HCT116 (cell line): ENCODE data around the gene EHMT1. TPM values are rescaled to one million over a fixed set of nuclear protein-coding genes. Genes with fewer than 3 reads are reported as not detected.

Source experiments
- ATAC-seq: fragments of 200-7000 bp; cut with Tn5 transposase; 2 replicates; pipeline ENCODE4 v1.9.1; 2020; ENCODE audit warnings: mild to moderate bottlenecking, moderate library complexity
- BruUV-seq: library from RNA; stranded (reverse); fragments of 400-500 nt; replicated peaks from 2 replicates; lab custom pipeline; 2021; lab: Mats Ljungman, UMichigan
- CTCF ChIA-PET: fragments of 300-600 bp; sonication (Branson Sonifier 250); formaldehyde crosslinking; loops from one replicate; lab custom pipeline; 2021; ENCODE audit warnings: antibody characterized with exemption; lab: Charles Lee
- POLR2A ChIA-PET: fragments of 300-600, 350-600 bp; sonication (Branson Sonifier 250); formaldehyde crosslinking; loops from one replicate; lab custom pipeline; 2021; ENCODE audit warnings: antibody characterized with exemption; lab: Charles Lee
- RAD21 ChIA-PET, 2 experiments: fragments of 300-600 bp; sonication (Branson Sonifier 250); formaldehyde crosslinking; loops; one replicate each; lab custom pipeline; 2023; ENCODE audit warnings: low total read pairs in 2 of 2; ENCODE audit not compliant: uncharacterized antibody in 2 of 2, unreplicated experiment in 2 of 2, low non-redundant PET in 1 of 2; lab: Charles Lee
- DNase-seq: peaks from one replicate; pipeline ENCODE4 v3.0.0-alpha.2; 2010; ENCODE audit warnings: low read depth, low spot score
- H2AFZ ChIP-seq: fragments of 200-600 bp; shearing (Covaris generic), sonication (generic); 2 replicates; pipeline ENCODE4 v1.6.1; 2017; ENCODE audit warnings: low read depth, mixed run types, mixed read lengths, antibody characterized with exemption, low read length; ENCODE audit not compliant: poor library complexity, severe bottlenecking
- H3K27ac ChIP-seq: 2 replicates; pipeline ENCODE4 v1.5.1; 2012; ENCODE audit warnings: low read depth, low read length
- H3K27me3 ChIP-seq: fragments of 200-600 bp; sonication (generic); 2 replicates; pipeline ENCODE4 v1.6.1; 2016; ENCODE audit warnings: mixed run types, low read length, mixed read lengths; ENCODE audit not compliant: insufficient read depth
- H3K36me3 ChIP-seq, 2 experiments: fragments of 200-500 bp in 1 of 2; fragments of 200-600 bp in 1 of 2; sonication (Bioruptor generic) in 1 of 2; sonication (generic) in 1 of 2; 2 replicates each; pipeline versions ENCODE4 v1.5.1 to v1.6.1; 2014 to 2016; ENCODE audit warnings: low read length in 2 of 2, inconsistent platforms in 1 of 2, mixed read lengths in 1 of 2, mixed run types in 1 of 2; ENCODE audit not compliant: insufficient read depth in 2 of 2, control insufficient read depth in 1 of 2
- H3K4me1 ChIP-seq, 2 experiments: fragments of 200-600 bp in 1 of 2; sonication (generic) in 1 of 2; 2 replicates each; pipeline versions ENCODE4 v1.5.1 to v1.6.1; 2012 to 2017; ENCODE audit warnings: low read length in 2 of 2, inconsistent platforms in 1 of 2, mild to moderate bottlenecking in 1 of 2, mixed read lengths in 1 of 2, mixed run types in 1 of 2, moderate library complexity in 1 of 2; ENCODE audit not compliant: insufficient read depth in 2 of 2, control insufficient read depth in 1 of 2
- H3K4me2 ChIP-seq: fragments of 200-600 bp; sonication (generic); 2 replicates; pipeline ENCODE4 v1.6.1; 2017; ENCODE audit warnings: mixed run types, low read length, mixed read lengths
- H3K4me3 ChIP-seq, 2 experiments: fragments of 200-600 bp in 1 of 2; sonication (generic) in 1 of 2; replicated peaks in 1 of 2; 2 replicates each; pipeline ENCODE4 v1.5.1; 2011 to 2016; ENCODE audit warnings: low read length in 2 of 2, control low read depth in 1 of 2, low read depth in 1 of 2, mild to moderate bottlenecking in 1 of 2, mixed read lengths in 1 of 2, mixed run types in 1 of 2
- H3K79me2 ChIP-seq: fragments of 200-600 bp; sonication (generic); 2 replicates; pipeline ENCODE4 v1.6.1; 2017; ENCODE audit warnings: mild to moderate bottlenecking, mixed run types, low read length, moderate library complexity, mixed read lengths; ENCODE audit not compliant: insufficient read depth
- H3K9ac ChIP-seq: fragments of 200-600 bp; sonication (generic); 2 replicates; pipeline ENCODE4 v1.6.1; 2016; ENCODE audit warnings: low read length, mixed read lengths
- H3K9me2 ChIP-seq: fragments of 200-600 bp; sonication (generic), shearing (Covaris generic); 2 replicates; pipeline ENCODE4 v1.6.1; 2017; ENCODE audit warnings: mixed run types, mild to moderate bottlenecking, moderate library complexity; ENCODE audit not compliant: insufficient read depth
- H3K9me3 ChIP-seq, 2 experiments: fragments of 200-500 bp in 1 of 2; fragments of 200-600 bp in 1 of 2; sonication (Bioruptor generic) in 1 of 2; sonication (generic) in 1 of 2; 2 replicates each; pipeline ENCODE4 v1.6.1; 2014 to 2017; ENCODE audit warnings: low read length in 2 of 2, mixed read lengths in 2 of 2, inconsistent platforms in 1 of 2, low read depth in 1 of 2, mild to moderate bottlenecking in 1 of 2, mixed run types in 1 of 2, moderate library complexity in 1 of 2; ENCODE audit not compliant: control insufficient read depth in 1 of 2, insufficient read depth in 1 of 2
- H4K20me1 ChIP-seq: fragments of 200-600 bp; sonication (generic), shearing (Covaris generic); 2 replicates; pipeline ENCODE4 v1.6.1; 2017; ENCODE audit warnings: mixed run types, mild to moderate bottlenecking, moderate library complexity; ENCODE audit not compliant: insufficient read depth
- EGR1 ChIP-seq: IDR thresholded peaks from 2 replicates; pipeline ENCODE4 v1.6.1; 2012; ENCODE audit warnings: low read depth
- EZH2phosphoT487 ChIP-seq: fragments of 200-600 bp; IDR thresholded peaks from 2 replicates; pipeline ENCODE4 v1.6.1; 2018; ENCODE audit warnings: antibody characterized with exemption, borderline replicate concordance
- POLR2AphosphoS5 ChIP-seq: IDR thresholded peaks from 2 replicates; pipeline ENCODE4 v1.6.1; 2011; ENCODE audit warnings: mild to moderate bottlenecking, low read depth, low read length, moderate library complexity
- SIN3A ChIP-seq: IDR thresholded peaks from 2 replicates; pipeline ENCODE4 v1.6.1; 2012; ENCODE audit warnings: low read depth
- SP1 ChIP-seq: IDR thresholded peaks from 2 replicates; pipeline ENCODE4 v1.6.1; 2012; ENCODE audit warnings: low read depth
- SRF ChIP-seq: IDR thresholded peaks from 2 replicates; pipeline ENCODE4 v1.6.1; 2012; ENCODE audit warnings: low read depth
- TCF7L2 ChIP-seq: IDR thresholded peaks from 2 replicates; pipeline ENCODE4 v1.7.0; 2011; ENCODE audit warnings: borderline replicate concordance, inconsistent platforms; ENCODE audit not compliant: insufficient read depth, insufficient read length; ENCODE audit errors: extremely low read depth
- YY1 ChIP-seq: IDR thresholded peaks from 2 replicates; pipeline ENCODE4 v1.6.1; 2011; ENCODE audit warnings: low read length, low read depth, moderate library complexity, mild to moderate bottlenecking; ENCODE audit not compliant: insufficient replicate concordance; ENCODE audit errors: extremely low read depth
- ZNF274 ChIP-seq: fragments of 200-500 bp; sonication (Bioruptor generic); IDR thresholded peaks from 2 replicates; pipeline ENCODE4 v1.6.1; 2014; ENCODE audit warnings: mild to moderate bottlenecking, low read depth, low read length, inconsistent platforms
- intact Hi-C: fragments of 100-400 bp; cut with micrococcal nuclease; formaldehyde crosslinking; loops from 2 replicates; pipeline ENCODE4 v1.10.0; 2022
- total RNA-seq: library from RNA; stranded (reverse); gene quantifications from one replicate; pipeline ENCODE4 v1.2.1, GENCODE V29; 2021; ENCODE audit not compliant: unreplicated experiment
- TF ChIP-seq, protein P1 (sequence below), 3 experiments: fragments of 200-600 bp in 1 of 3; sonication (generic) in 1 of 3; IDR thresholded peaks in 2 of 3; conservative IDR thresholded peaks in 1 of 3; 2 replicates each; pipeline ENCODE4 v1.5.1; 2012 to 2017; ENCODE audit warnings: low read depth in 2 of 3, low read length in 2 of 3, antibody characterized with exemption in 1 of 3, borderline replicate concordance in 1 of 3, control low read depth in 1 of 3, mild to moderate bottlenecking in 1 of 3, mixed read lengths in 1 of 3, mixed run types in 1 of 3, moderate library complexity in 1 of 3; ENCODE audit not compliant: insufficient read depth in 1 of 3

The EHMT1 gene
- total RNA-seq, 1 experiment from 2014 or later: 86.1 TPM

DNA sequence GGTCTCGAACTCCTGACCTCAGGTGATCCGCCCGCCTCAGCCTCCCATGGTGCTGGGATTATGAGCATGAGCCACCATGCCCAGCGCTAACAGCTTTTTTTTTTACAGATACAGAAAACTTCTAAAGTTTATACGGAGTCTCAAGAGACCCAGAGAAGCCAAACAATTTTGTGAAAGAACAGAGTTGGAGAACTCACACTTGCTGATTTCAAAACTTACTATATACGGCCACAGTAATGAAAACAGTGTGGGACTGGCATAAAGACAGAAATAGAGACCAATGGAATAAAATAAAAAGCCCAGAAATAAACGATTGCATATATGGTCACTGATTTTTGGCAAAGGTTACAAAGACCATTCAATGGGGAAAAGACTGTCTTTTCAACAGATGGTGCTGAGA, 173.1 kb downstream of the EHMT1 start:
- no TSS peak for BruUV-seq
- peaks cover 26 to 29% of the 10 kb centered on the region in 2 experiments for H3K36me3 ChIP-seq
- H3K4me3 ChIP-seq: no peak overlapping the region
- no peak overlapping the region for H3K9ac ChIP-seq
- ChIA-PET POLR2A (no interaction called here), CTCF (no interaction called here), RAD21 (interaction anchor here in 1 of 2 experiments (0.6 kb wide), 1 partner anchor 35 kb away, joined by 4 read pairs; no protein-coding TSS in a partner anchor)
- H3K9me2 ChIP-seq: no peaks in the 10 kb centered on the region
- no peak overlapping the region for H3K27ac ChIP-seq
- H2AFZ ChIP-seq: no peak overlapping the region
- DNase-seq (no peak), ATAC-seq (no peak)
- no peak for TF ChIP-seq EZH2phosphoT487
- TF ChIP-seq SRF: no peak
- no peak for TF ChIP-seq ZNF274
- TF ChIP-seq SIN3A: no peak
- TF ChIP-seq YY1: no peak
- no peak for TF ChIP-seq TCF7L2
- H3K4me2 ChIP-seq: no peak overlapping the region
- H3K79me2 ChIP-seq: no peaks in the 10 kb centered on the region
- H3K9me3 ChIP-seq: no peaks in the 10 kb centered on the region
- no peaks in the 10 kb centered on the region for H3K4me1 ChIP-seq
- H4K20me1 ChIP-seq: no peaks in the 10 kb centered on the region
- no peaks in the 10 kb centered on the region for H3K27me3 ChIP-seq
- intact Hi-C loops: no loop called here

- no peak for DNase-seq
- ATAC-seq: no peak
- ChIA-PET POLR2A (no interaction called here), CTCF (no interaction called here), RAD21 (no interaction called here)
- Histone ChIP-seq H3K27me3 (no peaks in the 10 kb centered on the region), H3K4me1 (no peaks in the 10 kb centered on the region), H3K36me3 (peaks cover 26 to 29% of the 10 kb centered on the region in 2 experiments), H3K4me2 (no peak overlapping the region), H3K9me3 (no peaks in the 10 kb centered on the region), H3K9me2 (no peaks in the 10 kb centered on the region), H3K79me2 (no peaks in the 10 kb centered on the region), H2AFZ (no peak overlapping the region), H3K9ac (no peak overlapping the region), H3K27ac (no peak overlapping the region), H4K20me1 (no peaks in the 10 kb centered on the region), H3K4me3 (no peak overlapping the region)
- no peak for TF ChIP-seq EGR1
- TF ChIP-seq POLR2AphosphoS5: no peak
- no peak for TF ChIP-seq SP1
- TF ChIP-seq, protein P1, sequence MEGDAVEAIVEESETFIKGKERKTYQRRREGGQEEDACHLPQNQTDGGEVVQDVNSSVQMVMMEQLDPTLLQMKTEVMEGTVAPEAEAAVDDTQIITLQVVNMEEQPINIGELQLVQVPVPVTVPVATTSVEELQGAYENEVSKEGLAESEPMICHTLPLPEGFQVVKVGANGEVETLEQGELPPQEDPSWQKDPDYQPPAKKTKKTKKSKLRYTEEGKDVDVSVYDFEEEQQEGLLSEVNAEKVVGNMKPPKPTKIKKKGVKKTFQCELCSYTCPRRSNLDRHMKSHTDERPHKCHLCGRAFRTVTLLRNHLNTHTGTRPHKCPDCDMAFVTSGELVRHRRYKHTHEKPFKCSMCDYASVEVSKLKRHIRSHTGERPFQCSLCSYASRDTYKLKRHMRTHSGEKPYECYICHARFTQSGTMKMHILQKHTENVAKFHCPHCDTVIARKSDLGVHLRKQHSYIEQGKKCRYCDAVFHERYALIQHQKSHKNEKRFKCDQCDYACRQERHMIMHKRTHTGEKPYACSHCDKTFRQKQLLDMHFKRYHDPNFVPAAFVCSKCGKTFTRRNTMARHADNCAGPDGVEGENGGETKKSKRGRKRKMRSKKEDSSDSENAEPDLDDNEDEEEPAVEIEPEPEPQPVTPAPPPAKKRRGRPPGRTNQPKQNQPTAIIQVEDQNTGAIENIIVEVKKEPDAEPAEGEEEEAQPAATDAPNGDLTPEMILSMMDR (IDR thresholded peaks at IDR 0.05 in 2 of 3, conservative IDR thresholded peaks at IDR 0.05 in 1 of 3; ENCODE audit: borderline replicate concordance in 1 of 3, insufficient read depth in 1 of 3, low read depth in 2 of 3, low read length in 2 of 3): no peak
- intact Hi-C loops: no loop called here
- BruUV-seq: no TSS peak
These were observed 174.5 kb downstream of the EHMT1 start for GRCh38 chr9:137793196-137793841.
